Right cardiac atrium (tissue), 5 donors: ENCODE measurements around the gene FAM222A. TPM values are rescaled to one million over a fixed set of nuclear protein-coding genes. Genes with fewer than 3 reads are reported as not detected.

Experiments
- polyA plus RNA-seq: library from polyadenylated mRNA; stranded (reverse); fragments of 200-250 nt; gene quantifications from one replicate; pipeline ENCODE4 v1.2.3, GENCODE V29; 2013
- total RNA-seq, 4 donors: library from RNA; stranded (reverse); fragmentation: NEBNext Ultra II Directional; extraction: Animal tissue kit (Norgen Biotek cat#: 25700); gene quantifications; one replicate each; pipeline ENCODE4 v1.2.1, GENCODE V29; 2021
- donor health status: healthy with polysubstance abuse.
- donor health status: DM: no; HTN: yes; CAD: no.
- donor health status: DM: no; HTN: no; CAD: no.
- donor health status: DM: no; HTN: yes; CAD: no; lungs with severe emphysema.
- donor health status: DM: yes; HTN: yes; CAD: no.

FAM222A gene
- total and polyA plus RNA-seq, 5 donors = 9.3 to 16.4 (median 10.6) TPM

Other genes with a start within 250 kb of the FAM222A start
- 10 to 100 TPM; 28.3 to 76.9 (median 32.9) TPM for gene KCTD10, start 236.5 kb upstream of the FAM222A start, total RNA-seq
- gene KCTD10, start 236.5 kb upstream of the FAM222A start, polyA plus RNA-seq = 16.5 TPM
- gene UBE3B, start 236.2 kb upstream of the FAM222A start, total RNA-seq = 10 to 100 TPM; 39.9 to 53.2 (median 46.8) TPM
- 22.6 TPM for gene UBE3B, start 236.2 kb upstream of the FAM222A start, polyA plus RNA-seq
- gene MMAB, start 140.3 kb upstream of the FAM222A start, total RNA-seq = 10 to 100 TPM; 37.0 to 50.7 (median 42.2) TPM
- gene MMAB, start 140.3 kb upstream of the FAM222A start, polyA plus RNA-seq = 46.9 TPM
- 10 to 100 TPM in 1 of 4 donors, 1 to 10 TPM in 3; 5.8 to 10.2 (median 6.9) TPM for gene MVK, start 140.0 kb upstream of the FAM222A start, total RNA-seq
- 9.6 TPM for gene MVK, start 140.0 kb upstream of the FAM222A start, polyA plus RNA-seq
- gene TRPV4, start 119.6 kb downstream of the FAM222A start, total RNA-seq = 1 to 10 TPM; 1.1 to 1.4 (median 1.2) TPM
- gene TRPV4, start 119.6 kb downstream of the FAM222A start, polyA plus RNA-seq = 0.57 TPM
- gene GLTP, start 166.7 kb downstream of the FAM222A start, total RNA-seq = 10 to 100 TPM; 20.5 to 26.8 (median 22.3) TPM
- gene GLTP, start 166.7 kb downstream of the FAM222A start, polyA plus RNA-seq = 20.7 TPM
- gene TCHP, start 186.4 kb downstream of the FAM222A start, total RNA-seq = 10 to 100 TPM in 3 of 4 donors, 1 to 10 TPM in 1; 7.1 to 13.5 (median 10.3) TPM
- 10.1 TPM for gene TCHP, start 186.4 kb downstream of the FAM222A start, polyA plus RNA-seq